Measurements from ENCODE around the gene CHAT.

DNA sequence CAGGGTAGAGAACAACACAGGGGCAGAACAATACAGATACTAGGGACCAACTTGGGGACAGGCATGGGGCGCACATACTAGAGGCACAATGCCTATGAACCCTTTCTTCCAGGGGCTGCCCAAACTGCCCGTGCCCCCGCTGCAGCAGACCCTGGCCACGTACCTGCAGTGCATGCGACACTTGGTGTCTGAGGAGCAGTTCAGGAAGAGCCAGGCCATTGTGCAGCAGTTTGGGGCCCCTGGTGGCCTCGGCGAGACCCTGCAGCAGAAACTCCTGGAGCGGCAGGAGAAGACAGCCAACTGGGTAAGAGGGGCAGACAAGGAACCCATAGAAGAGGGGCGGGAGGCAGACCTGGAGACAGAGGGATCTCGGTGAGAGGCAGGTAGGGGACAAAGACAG is 5.8 kb downstream of the CHAT start:
- TF ChIP-seq CTCF (IDR thresholded peaks at IDR 0.05) (no peak), POLR2A (IDR thresholded peaks at IDR 0.05) (no peak)

Data from adrenal gland (tissue), 5 donors.